H1 (cell line): ENCODE data around the gene TMEM222.

Source experiments
- CTCF ChIP-seq, 3 experiments: IDR thresholded peaks; 1 replicate in 2 of 3; 2 replicates in 1 of 3; pipeline versions ENCODE4 v1.5.1 to v1.6.1; 2011; ENCODE audit warnings: low read length in 3 of 3, mild to moderate bottlenecking in 3 of 3, inconsistent platforms in 2 of 3, low read depth in 1 of 3, moderate library complexity in 1 of 3; ENCODE audit not compliant: insufficient read depth in 1 of 3; ENCODE audit errors: control extremely low read depth in 1 of 3
- FOSL1 ChIP-seq: IDR thresholded peaks from 2 replicates; pipeline ENCODE4 v1.6.1; 2011; ENCODE audit warnings: mild to moderate bottlenecking, low read depth, low read length, moderate library complexity; ENCODE audit not compliant: insufficient read depth
- MAX ChIP-seq: IDR thresholded peaks from 2 replicates; pipeline ENCODE4 v1.6.1; 2012; ENCODE audit warnings: inconsistent platforms
- RFX5 ChIP-seq: IDR thresholded peaks from 2 replicates; pipeline ENCODE4 v1.6.1; 2011; ENCODE audit warnings: low read depth, low read length, improper control_type of control experiment, borderline replicate concordance
- USF2 ChIP-seq: IDR thresholded peaks from 2 replicates; pipeline ENCODE4 v1.6.1; 2011; ENCODE audit warnings: low read length, improper control_type of control experiment

GRCh38 chr1:27292106-27292505 lies 29.9 kb upstream of the TMEM222 start:
- no peak for TF ChIP-seq RFX5
- TF ChIP-seq MAX: no peak
- no peak for TF ChIP-seq CTCF (IDR thresholded peaks at IDR 0.05; ENCODE audit: control extremely low read depth in 1 of 3, insufficient read depth in 1 of 3, low read depth in 1 of 3, low read length in 3 of 3)
- no peak for TF ChIP-seq USF2
- no peak for TF ChIP-seq FOSL1
